ENCODE data around the gene RNF141. TPM values are rescaled to one million over a fixed set of nuclear protein-coding genes. Genes with fewer than 3 reads are reported as not detected.

The RNF141 gene
- total RNA-seq, 3 donors from 2014 or later (not counting 1 experiment from before 2014, with no cell fraction given): 10.3 to 13.9 (median 11.7) TPM

GRCh38 chr11:10519630-10520029 is 21.4 kb downstream of the RNF141 start:
- H3K27ac Mint-ChIP-seq: no peak overlapping the region
- ATAC-seq (no peak), DNase-seq (no peak)
- no peak overlapping the region for H3K4me3 Mint-ChIP-seq
- H3K4me1 Mint-ChIP-seq: no peaks in the 10 kb centered on the region
- no peak for TF ChIP-seq CTCF (IDR thresholded peaks at IDR 0.05)
- H3K36me3 Mint-ChIP-seq: peaks cover 26% of the 10 kb centered on the region
- no peaks in the 10 kb centered on the region for H3K9me3 Mint-ChIP-seq
- Histone ChIP-seq H3K4me3 (ENCODE audit: low read length) (no peak overlapping the region), H3K27ac (ENCODE audit: low read length) (no peak overlapping the region), H3K9me3 (ENCODE audit: control insufficient read depth, insufficient read depth, low read length) (no peaks in the 10 kb centered on the region), H3K36me3 (ENCODE audit: control insufficient read depth, insufficient read depth, low read length) (peaks cover 52% of the 10 kb centered on the region), H3K4me1 (ENCODE audit: control insufficient read depth, insufficient read depth, low read length) (no peaks in the 10 kb centered on the region), H3K27me3 (ENCODE audit: control insufficient read depth, insufficient read depth, low read length) (no peaks in the 10 kb centered on the region)
- intact Hi-C loops (cut with micrococcal nuclease): no loop called here
- H3K27me3 Mint-ChIP-seq (ENCODE audit: low read depth in 2 of 2): no peaks in the 10 kb centered on the region
- 96% methylated on average over 2 of the region's 2 CpGs for WGBS (ENCODE audit: insufficient coverage)

GRCh38 chr11:10518891-10519290 is 22.1 kb downstream of the RNF141 start:
- Histone ChIP-seq H3K36me3 (ENCODE audit: control insufficient read depth, insufficient read depth, low read length) (peaks cover 51% of the 10 kb centered on the region), H3K4me1 (ENCODE audit: control insufficient read depth, insufficient read depth, low read length) (no peaks in the 10 kb centered on the region), H3K27ac (ENCODE audit: low read length) (no peak overlapping the region), H3K9me3 (ENCODE audit: control insufficient read depth, insufficient read depth, low read length) (no peaks in the 10 kb centered on the region), H3K4me3 (ENCODE audit: low read length) (no peak overlapping the region), H3K27me3 (ENCODE audit: control insufficient read depth, insufficient read depth, low read length) (no peaks in the 10 kb centered on the region)
- no peak for ATAC-seq
- no peaks in the 10 kb centered on the region for H3K27me3 Mint-ChIP-seq (ENCODE audit: low read depth in 2 of 2)
- no peaks in the 10 kb centered on the region for H3K9me3 Mint-ChIP-seq
- no peak overlapping the region for H3K4me3 Mint-ChIP-seq
- TF ChIP-seq CTCF (IDR thresholded peaks at IDR 0.05): no peak
- WGBS (ENCODE audit: insufficient coverage): 89% methylated on average over 2 of the region's 2 CpGs
- DNase-seq: no peak
- H3K27ac Mint-ChIP-seq: no peak overlapping the region
- no peaks in the 10 kb centered on the region for H3K4me1 Mint-ChIP-seq
- intact Hi-C loops (cut with micrococcal nuclease): no loop called here
- H3K36me3 Mint-ChIP-seq: peaks cover 26% of the 10 kb centered on the region

GRCh38 chr11:10518123-10518522 is 22.9 kb downstream of the RNF141 start:
- Mint-ChIP-seq H3K27ac (no peak overlapping the region), H3K9me3 (no peaks in the 10 kb centered on the region), H3K36me3 (peaks cover 21% of the 10 kb centered on the region), H3K4me3 (no peak overlapping the region), H3K4me1 (no peaks in the 10 kb centered on the region), H3K27me3 (ENCODE audit: low read depth in 2 of 2) (no peaks in the 10 kb centered on the region)
- H3K36me3 ChIP-seq (ENCODE audit: control insufficient read depth, insufficient read depth, low read length): peaks cover 44% of the 10 kb centered on the region
- H3K4me3 ChIP-seq (ENCODE audit: low read length): no peak overlapping the region
- DNase-seq (no peak), ATAC-seq (no peak)
- H3K9me3 ChIP-seq (ENCODE audit: control insufficient read depth, insufficient read depth, low read length): no peaks in the 10 kb centered on the region
- no peaks in the 10 kb centered on the region for H3K4me1 ChIP-seq (ENCODE audit: control insufficient read depth, insufficient read depth, low read length)
- intact Hi-C loops (cut with micrococcal nuclease): no loop called here
- H3K27ac ChIP-seq (ENCODE audit: low read length): no peak overlapping the region
- TF ChIP-seq CTCF (IDR thresholded peaks at IDR 0.05): no peak
- no peaks in the 10 kb centered on the region for H3K27me3 ChIP-seq (ENCODE audit: control insufficient read depth, insufficient read depth, low read length)

- H3K4me3 Mint-ChIP-seq: no peak overlapping the region
- H3K36me3 Mint-ChIP-seq: peaks cover 10% of the 10 kb centered on the region
- Histone ChIP-seq H3K36me3 (ENCODE audit: control insufficient read depth, insufficient read depth, low read length) (peaks cover 27% of the 10 kb centered on the region), H3K4me1 (ENCODE audit: control insufficient read depth, insufficient read depth, low read length) (no peaks in the 10 kb centered on the region), H3K27me3 (ENCODE audit: control insufficient read depth, insufficient read depth, low read length) (no peaks in the 10 kb centered on the region), H3K4me3 (ENCODE audit: low read length) (no peak overlapping the region), H3K9me3 (ENCODE audit: control insufficient read depth, insufficient read depth, low read length) (no peaks in the 10 kb centered on the region), H3K27ac (ENCODE audit: low read length) (no peak overlapping the region)
- H3K4me1 Mint-ChIP-seq: no peaks in the 10 kb centered on the region
- ATAC-seq (no peak), DNase-seq (no peak)
- WGBS (ENCODE audit: insufficient coverage): 100% methylated on average over 2 of the region's 3 CpGs
- no peak overlapping the region for H3K27ac Mint-ChIP-seq
- intact Hi-C loops (cut with micrococcal nuclease): no loop called here
- no peak for TF ChIP-seq CTCF (IDR thresholded peaks at IDR 0.05)
- H3K9me3 Mint-ChIP-seq: no peaks in the 10 kb centered on the region
- H3K27me3 Mint-ChIP-seq (ENCODE audit: low read depth in 2 of 2): no peaks in the 10 kb centered on the region
Observed at GRCh38 chr11:10515418-10515817, 25.6 kb downstream of the RNF141 start.

Measured in natural killer cell (primary cell).